IMR-90 (cell line): ENCODE measurements around the gene POU3F2.

Experiments used
- BHLHE40 ChIP-seq: fragments of 150-350 bp; IDR thresholded peaks from 2 replicates; pipeline ENCODE4 v1.6.1; 2016; ENCODE audit warnings: mild to moderate bottlenecking, low read depth, low read length
- CHD1 ChIP-seq: IDR thresholded peaks from 2 replicates; pipeline ENCODE4 v1.6.1; 2012; ENCODE audit warnings: low read depth, low read length, improper control_type of control experiment
- CTCF ChIP-seq: conservative IDR thresholded peaks from 2 replicates; pipeline ENCODE4 v1.5.1; 2012; ENCODE audit warnings: mild to moderate bottlenecking, low read depth, low read length, improper control_type of control experiment
- FOS ChIP-seq: fragments of 150-350 bp; IDR thresholded peaks from 2 replicates; pipeline ENCODE4 v1.6.1; 2016; ENCODE audit warnings: low read depth, low read length
- RFX5 ChIP-seq: IDR thresholded peaks from 2 replicates; pipeline ENCODE4 v1.8.0; 2012; ENCODE audit warnings: low read depth, mild to moderate bottlenecking, low read length, moderate library complexity
- SMC3 ChIP-seq: fragments of 150-350 bp; IDR thresholded peaks from 2 replicates; pipeline ENCODE4 v1.6.1; 2016; ENCODE audit warnings: low read depth, mild to moderate bottlenecking, antibody characterized with exemption, low read length, moderate library complexity

DNA sequence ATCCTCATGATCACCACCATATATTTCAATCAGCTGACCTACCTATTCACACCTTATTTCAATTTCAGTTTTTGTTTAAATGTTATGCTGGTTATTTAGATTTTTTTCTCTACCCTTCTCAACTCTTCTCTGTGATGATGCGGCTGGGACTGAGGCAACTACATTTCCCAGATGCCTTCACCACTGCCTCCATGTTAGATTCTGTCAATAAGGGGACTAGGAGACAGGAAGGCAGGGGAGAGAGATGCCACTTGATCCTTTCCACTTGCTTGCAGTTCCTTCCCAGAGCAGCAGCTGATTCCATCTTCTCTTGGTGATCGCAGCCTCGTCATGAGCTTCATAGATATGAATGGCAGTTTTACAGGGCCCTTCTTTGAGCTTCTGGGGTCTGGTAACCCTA, 33.5 kb upstream of the POU3F2 start:
- TF ChIP-seq RFX5 (no peak), CTCF (no peak), FOS (no peak), BHLHE40 (no peak), SMC3 (no peak), CHD1 (no peak)
